ENCODE measurements around the gene PDE8A.

Gene PDE8A, protein sequence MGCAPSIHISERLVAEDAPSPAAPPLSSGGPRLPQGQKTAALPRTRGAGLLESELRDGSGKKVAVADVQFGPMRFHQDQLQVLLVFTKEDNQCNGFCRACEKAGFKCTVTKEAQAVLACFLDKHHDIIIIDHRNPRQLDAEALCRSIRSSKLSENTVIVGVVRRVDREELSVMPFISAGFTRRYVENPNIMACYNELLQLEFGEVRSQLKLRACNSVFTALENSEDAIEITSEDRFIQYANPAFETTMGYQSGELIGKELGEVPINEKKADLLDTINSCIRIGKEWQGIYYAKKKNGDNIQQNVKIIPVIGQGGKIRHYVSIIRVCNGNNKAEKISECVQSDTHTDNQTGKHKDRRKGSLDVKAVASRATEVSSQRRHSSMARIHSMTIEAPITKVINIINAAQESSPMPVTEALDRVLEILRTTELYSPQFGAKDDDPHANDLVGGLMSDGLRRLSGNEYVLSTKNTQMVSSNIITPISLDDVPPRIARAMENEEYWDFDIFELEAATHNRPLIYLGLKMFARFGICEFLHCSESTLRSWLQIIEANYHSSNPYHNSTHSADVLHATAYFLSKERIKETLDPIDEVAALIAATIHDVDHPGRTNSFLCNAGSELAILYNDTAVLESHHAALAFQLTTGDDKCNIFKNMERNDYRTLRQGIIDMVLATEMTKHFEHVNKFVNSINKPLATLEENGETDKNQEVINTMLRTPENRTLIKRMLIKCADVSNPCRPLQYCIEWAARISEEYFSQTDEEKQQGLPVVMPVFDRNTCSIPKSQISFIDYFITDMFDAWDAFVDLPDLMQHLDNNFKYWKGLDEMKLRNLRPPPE

DNA sequence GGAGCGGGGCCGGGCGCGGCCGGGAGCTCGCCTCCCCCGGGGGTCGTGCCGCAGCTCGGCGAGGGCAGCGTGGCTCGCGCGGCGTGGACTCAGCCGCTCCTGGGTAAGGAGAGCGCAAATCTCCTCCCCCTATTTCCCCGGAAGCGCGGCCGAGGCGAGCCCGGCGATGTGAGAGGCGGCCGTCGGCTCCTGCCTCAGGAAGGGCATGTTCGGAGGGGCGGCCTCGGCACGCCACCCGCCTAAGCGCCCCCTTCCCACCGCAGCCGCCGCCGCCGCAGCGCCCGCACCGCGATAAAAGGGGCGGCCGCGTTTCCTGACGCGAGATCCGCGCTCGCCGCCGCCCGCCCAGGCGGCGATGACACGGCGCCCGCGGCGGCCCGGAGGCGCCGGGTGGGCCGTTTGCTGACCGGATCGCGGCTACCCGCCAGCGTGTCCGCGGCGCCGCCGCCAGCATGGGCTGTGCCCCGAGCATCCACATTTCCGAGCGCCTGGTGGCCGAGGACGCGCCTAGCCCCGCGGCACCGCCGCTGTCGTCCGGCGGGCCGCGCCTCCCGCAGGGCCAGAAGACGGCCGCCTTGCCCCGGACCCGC, at the start of gene PDE8A:
PDE8A (plus strand) TSS at position 146 of the 590 bp plus-strand sequence; CDS start at position 453, 307 bp downstream.
- peak; percentile 77 for DNase-seq

DNA sequence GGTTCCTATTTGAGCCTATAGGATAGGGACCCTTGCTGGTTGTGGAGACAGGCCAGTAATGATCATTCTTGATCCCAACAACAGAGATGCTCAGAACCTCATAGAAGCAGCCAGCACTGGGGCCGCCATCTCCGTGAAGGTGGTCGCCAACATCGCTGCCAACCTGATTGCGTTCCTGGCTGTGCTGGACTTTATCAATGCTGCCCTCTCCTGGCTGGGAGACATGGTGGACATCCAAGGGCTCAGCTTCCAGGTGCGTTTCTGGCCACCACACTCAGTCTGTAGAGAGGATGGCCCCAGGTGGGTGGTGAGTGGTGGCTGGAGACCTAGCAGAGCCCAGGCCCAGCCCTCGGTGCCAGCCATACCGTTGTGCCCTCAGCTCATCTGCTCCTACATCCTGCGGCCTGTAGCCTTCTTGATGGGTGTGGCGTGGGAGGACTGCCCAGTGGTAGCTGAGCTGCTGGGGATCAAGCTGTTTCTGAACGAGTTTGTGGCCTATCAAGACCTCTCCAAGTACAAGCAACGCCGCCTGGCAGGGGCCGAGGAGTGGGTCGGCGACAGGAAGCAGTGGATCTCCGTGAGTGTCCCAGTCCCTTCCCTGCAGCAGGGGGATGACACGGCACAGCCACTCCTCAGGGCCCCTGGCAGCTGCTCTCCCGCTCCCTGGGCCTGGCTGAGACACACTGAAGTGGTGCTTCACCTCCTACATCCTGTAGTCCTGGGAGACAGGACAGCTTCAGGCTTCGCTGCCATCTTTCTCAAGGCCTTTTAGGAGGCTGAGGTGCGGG, 46.5 kb upstream of the PDE8A start:
- no peak for DNase-seq

DNA sequence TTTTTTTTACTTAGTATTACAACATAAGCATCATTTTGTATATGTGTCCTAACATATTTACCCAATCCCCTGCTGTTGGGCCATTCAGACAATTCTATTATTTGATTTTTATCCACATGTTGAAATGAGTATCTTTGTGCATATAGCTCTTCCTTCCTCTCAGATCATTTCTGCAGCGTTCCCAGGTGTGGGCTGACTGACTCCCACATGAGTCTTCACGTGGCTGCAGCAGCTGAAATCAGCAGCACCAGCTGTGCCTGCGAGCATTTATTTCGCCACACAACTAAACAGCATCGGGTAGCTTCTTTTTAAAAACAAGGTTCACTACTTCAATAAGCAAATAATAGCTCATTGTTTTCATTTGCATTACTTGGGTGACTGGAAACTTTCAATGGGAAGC, 44.5 kb upstream of the PDE8A start:
- DNase-seq = no peak

DNA sequence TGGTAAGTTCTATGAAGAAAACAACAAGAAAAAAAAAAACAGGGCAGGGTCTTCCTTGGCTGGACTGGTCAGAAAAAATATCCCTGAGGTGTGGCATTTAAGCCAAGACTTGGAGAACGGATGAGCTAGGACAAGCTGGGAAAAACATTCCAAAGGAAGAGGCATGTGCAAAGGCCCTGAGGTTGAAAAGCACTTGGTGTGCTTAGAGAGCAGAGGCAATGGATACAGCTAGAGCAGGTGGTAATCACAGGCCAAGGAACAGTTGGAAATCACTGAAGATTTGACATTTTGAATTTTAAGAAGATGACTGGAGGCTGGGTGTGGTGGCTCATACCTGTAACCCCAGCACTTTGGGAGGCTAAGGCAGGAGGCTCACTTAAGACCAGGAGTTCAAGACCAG, 42.9 kb upstream of the PDE8A start:
- DNase-seq = no peak

DNA sequence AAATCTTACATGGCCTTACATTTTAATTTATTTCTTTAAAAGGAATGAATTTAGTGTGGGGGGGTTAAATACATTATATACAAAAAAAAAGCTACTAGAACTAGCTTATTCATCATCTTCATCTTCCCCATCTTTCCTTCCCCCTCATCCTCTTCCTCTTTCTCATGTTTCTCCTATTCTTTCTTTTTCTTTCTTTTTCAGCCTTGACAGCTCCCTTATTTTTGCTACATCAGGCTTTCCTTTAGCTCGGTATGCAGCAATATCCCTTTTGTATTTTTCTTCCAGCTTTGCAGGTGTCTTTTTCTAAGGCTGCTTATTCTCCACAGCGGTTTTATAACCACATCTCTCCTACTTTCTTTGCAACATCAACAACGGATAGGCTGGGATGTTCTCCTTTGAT, 41.3 kb upstream of the PDE8A start:
- no peak for DNase-seq

DNA sequence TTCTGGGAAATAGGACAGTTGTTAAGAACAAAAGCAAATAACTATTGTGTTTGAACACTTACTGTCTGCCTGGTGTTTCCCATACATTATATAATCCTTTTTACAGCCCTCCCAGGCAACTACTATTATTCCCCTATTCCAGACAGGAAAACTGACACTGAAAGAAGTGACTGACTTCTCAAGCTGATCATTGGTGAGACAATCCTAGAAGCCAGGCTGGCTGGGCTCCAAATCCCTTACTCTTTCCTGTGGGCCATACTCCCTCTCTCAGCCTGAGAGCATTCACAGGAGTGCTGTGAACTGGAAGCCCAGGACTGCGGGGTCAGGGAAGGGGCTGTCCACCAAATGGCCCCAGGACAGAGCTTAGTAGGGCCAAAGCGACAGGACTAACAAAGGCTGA, 39.2 kb upstream of the PDE8A start:
- DNase-seq = no peak

DNA sequence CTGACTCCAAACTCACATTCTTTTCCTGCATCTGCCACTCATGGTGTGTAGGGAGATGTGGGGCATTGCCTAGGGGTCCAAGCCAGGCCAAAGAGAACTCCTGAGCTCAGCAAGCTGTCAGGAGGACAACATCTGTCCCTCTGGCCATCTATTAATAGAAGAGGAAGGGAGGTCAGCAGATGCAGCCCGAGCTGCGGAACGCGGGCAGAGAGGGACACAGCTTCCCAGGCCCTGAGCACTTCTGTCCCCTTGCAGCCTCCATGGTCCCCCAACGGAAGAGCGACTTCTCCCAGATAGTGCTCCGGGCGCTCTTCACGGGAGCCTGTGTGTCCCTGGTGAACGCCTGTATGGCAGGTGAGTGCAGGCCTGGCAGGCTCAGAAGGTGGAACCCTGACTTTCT, 37.3 kb upstream of the PDE8A start:
- DNase-seq = no peak

DNA sequence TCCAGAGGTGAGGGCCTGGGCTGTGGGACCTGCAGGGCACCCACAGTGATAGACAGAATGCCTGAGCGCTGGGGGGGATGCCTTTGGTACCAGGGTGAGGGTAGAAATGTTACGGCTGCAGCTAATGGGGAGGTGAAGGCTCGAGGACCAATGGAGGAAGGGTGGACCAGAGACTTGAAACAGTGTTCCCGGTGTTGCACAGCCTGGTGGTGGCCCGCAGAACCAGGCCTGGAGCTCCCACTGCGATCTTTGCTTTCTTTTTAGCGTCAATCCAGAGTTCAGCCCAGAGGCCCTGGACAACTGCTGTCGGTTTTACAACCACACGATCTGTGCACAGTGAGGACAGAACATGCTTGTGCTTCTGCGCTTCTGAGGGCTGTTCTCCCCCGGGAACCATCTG, 36.8 kb upstream of the PDE8A start:
- DNase-seq = no peak

DNA sequence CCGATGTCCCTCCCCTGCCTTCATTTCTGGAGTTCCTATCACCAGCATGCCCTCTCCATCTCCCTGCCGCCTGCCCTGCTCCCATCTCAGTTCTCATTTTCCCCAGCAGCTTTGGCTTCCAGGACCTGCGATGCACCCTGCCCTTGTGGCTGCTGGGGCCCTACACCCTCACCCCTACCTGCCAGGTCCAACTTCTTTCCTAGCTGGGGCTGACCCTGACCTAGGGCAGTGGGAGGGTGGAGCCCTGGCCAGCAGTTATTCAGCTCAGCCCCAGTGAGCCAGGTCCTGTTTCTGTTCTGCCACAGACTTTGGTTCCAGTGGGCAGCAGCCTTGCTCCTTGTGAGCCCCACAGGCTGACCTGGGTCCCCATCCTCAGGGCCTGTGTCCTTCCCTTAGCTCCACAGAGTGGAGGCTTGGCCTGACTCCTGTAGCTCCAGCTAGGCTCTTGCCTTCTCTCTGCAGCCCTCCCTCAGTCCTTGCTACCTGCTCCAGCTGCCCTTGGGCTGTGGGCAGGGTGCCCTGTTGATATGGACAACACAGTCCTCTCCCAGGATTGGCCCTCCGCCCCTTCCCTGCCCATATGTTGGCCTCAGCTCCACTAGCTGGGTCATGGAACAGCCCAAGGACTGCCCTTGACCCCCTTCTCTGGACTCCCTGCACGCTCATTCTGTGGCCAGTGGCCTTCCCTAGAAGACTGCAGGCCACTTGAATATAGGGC, 34.7 kb upstream of the PDE8A start:
- no peak for DNase-seq

DNA sequence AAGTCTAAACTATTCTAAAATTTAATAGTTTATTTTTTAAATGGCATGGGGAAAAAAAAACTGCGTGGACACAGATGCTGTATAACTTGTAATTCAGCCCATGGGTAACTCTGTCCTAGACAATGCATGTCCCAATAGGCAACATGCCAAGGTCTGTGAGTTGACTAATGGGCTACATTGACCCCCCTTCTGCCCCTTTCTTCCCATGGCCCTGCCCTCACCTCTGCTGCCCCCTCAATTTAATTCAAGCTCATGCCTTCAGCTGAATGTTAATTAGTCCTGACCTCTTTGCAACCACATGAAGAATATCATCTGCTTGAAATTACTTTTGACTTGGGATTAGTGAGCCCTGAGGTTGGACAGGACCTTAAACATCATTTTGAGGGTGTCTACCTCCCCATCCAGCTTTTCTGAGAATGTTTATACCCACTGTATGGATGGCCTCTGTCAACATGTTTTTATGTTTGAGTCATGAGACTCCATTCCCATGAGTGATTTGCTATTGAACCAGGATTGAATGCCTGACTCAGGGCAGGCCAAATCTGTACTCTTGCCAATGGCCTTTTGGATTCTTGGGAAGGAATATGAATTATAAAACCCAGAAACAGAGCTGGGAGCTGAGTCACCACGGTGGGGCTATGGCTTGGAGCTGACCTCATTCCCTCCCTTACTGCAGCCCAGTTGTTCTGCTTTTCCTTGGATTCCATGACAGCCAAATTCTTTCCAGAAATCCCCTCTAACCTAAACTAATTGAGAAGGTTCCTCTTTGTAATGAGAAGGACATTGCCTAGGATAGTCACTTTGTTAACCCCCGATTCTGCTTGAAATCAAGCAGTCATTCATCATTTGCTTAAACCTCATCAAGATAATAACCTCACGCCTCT, 33.5 kb upstream of the PDE8A start:
- DNase-seq = peak; percentile 47

DNA sequence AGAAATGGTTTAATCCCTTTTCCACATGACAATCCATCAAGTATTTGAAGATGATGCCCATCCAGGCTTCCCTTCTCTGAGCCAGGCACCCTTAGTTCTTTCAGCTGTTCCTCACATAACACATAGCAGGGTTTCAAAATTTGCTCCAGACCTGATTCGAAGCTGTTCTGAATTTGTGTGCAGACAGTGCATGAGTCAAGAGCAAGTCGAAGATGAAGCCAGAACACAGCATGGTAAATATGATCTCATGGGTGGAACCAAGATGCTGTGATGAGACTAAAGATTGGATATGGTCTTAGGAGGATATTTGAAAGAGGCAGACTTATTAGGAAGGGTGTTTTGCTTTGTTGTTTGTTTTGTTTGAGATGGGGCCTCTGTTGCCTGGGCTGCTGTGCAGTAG, 32.6 kb upstream of the PDE8A start:
- no peak for DNase-seq

DNA sequence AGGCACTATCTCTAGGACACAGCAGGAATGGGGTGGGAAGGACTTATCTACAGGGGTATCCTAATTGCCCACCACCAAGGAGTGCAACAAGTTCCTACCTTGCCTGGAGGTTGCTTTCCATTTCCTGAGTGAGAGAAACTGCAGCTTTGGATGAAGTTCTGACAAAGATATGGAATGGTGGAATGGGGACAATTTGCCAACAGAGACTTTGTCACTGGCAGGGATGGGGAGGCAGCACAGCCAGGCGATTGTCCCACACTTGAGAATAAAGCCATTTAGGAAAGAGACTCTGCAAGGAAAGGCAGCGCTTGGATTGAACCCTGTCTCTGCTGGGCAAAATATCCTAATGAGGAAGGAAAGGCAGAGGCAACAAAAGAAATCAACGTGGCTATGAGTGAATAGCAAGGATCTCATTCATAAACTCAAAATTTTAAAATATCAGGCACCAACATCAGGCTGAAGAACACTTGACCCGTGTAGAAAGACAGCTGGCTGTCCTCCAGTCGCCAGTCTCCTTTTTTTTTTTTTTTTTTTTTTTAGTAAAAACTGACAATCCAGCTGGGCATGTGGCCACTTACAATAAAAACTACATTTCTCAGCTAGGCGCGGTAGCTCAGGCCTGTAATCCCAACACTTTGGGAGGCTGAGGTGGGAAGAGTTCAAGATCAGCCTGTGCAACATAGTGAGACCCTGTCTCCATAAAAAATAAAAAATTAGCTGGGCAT, 31.6 kb upstream of the PDE8A start:
- no peak for DNase-seq

DNA sequence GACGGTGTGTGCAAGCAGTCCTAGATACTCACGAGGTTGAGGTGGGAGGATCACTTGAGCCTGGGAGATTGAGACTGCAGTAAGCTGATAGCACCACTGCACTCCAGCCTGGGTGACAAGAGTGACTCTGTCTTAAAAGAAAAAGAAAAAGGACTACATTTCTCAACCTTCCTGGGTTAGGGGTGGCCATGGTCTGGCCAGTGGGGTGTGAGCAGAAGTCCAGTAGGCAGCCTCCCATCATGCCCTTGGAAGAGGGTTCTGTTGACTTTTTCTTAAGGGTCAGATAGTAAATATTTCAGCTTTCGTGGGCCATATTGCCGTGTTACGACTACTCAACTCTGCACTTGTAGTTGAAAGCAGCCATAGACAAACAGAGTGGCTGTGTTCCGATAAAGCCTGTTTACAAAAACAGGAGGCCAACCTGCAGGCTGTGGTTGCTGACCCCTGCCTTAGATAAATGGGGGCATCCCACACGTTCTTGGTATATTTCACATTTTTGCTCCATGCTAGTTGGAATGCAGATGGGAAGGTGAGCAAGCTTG, 31.0 kb upstream of the PDE8A start:
- no peak for DNase-seq

DNA sequence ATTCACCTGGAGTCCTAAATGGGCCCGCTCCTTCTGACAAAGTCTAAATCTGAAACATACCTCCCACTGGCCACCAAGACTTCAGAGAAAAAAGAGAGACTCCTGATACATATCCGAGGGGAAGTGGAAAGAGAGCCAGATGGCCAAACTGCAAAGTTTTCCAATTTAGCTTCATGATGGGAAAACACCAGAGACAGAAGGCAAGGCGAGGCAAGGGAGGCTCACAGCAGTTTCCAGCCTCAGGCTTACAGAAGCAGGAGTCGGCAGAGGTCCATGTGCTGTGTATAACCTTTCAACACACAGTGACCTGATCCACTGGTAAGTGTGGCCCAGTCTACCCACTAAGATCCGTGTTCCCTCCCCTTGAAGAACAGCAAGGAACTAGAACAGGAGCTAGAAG, 29.9 kb upstream of the PDE8A start:
- no peak for DNase-seq

DNA sequence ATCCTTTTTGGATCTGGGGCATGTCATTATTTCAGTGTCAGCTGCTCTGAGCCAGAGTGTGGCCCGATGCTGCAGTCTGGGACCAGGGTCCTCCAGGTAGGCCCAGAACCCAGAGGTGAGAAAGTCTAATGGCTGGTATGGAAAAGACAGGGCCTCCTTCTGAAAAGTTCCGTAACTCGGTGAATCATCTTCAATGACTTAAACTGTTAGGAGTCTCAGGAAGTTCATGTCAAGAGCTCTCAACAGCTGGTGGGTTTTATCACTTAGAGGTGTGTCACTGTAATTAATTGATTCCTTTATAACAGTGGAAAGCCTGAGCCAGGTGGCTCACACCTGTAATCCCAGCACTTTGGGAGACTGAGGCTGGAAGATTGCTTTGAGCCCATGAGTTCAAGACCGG, 28.5 kb upstream of the PDE8A start:
- no peak for DNase-seq

DNA sequence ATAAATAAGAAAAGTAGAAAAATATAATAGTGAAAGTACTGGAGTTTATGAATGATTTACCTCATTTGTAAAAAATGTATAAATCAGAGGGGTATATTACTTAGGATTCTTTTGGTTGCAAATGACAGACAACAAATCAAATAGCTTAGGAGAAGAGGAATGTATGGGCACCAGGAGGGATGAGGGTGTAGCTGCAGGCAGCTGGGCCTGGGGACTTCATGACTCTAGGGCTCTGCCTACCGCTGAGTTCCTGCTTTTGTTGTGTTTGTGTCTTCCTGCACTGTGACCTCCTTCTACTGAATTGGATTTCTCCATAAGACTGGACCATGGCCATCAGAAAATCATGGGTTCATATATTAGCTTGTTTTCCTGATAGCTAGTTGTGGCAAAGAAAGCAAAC, 27.9 kb upstream of the PDE8A start:
- DNase-seq = no peak

DNA sequence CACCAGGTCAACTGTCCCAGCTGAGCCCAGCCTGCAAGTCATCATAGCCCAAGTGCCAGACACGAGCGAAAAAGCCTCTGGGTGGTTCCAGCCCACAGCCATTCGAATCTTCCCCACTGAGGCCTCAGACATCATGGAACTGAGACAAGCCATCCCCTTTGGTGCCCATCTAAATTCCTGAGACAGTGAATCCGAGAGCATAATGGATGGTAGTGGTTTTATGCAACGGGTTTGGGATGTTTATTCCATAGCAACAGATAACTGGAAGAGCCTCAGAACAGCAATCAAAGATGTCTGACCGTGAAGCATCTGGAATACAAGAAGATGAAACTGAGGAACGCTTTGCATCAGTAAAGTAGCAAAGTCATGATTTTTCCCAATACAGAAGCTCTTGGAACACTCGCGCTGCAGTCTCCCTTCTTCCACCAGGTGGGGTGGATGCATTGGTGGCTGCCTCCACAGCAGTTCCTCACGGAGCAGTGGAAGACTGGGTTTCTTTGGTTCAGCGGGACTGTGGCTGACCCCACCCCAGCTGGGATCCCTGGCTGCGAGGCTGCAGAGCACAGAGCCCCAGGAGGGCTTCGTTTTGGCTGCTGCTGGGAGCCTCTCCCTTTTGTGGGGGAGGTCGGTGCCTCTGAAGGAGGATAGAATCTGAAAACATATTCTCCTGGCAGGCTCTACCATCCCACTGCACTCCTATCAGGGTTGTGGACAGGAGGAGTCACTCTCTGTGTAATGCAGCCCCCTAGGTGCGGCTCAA, 26.4 kb upstream of the PDE8A start:
- DNase-seq = peak; percentile 73

DNA sequence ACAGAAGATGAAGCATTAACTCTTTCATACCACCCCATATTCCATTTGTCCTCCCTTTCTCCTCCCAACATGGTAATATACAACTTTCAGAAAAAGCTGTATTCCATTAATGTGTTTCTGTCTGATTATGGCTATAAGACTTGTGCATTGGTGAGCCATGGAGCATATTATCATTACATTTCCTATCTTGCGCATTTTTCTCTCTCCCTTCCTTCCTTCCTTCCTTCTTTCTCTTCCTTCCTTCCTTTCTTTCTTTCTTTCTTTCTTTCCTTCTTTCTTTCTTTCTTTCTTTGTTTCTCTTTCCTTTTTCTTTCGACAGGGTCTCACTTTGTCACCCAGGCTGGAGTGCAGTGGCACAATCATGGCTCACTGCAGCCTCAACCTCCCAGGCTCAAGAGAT, 25.5 kb upstream of the PDE8A start:
- no peak for DNase-seq

DNA sequence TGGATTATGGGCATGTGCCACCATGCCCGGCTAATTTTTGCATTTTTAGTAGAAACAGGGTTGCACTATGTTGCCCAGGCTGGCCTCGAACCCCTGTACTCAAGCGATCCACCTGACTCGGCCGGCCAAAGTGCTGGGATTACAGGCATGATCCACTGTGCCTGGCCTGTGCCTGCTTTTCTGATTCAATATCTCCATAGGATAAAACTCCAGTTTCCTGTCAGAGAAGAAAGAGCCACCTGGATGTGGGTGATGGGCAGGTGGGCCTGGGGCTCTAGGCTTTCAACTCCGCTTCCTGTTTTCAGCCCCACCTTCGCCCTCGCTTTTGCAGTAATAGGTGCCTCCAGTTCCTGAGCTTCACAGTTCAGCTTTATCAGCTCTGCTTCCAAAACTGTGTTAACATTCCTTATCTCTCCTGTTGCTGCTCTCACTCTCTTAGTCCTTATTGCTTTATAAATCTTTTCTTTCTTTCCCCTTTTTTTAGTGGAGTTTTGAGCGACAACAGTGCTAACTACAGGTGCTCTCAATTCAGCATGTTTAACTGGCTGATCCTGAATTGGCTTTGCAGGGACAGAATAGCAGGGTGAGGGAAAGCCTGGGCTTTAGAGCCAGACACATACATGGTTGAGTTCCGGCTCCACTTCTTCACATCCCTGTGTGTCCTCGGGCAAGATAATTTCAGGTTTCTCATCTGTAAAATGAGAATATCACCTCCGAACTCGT, 21.1 kb upstream of the PDE8A start:
- no peak for DNase-seq
